Measurements from ENCODE around the gene MBNL1. TPM values are rescaled to one million over a fixed set of nuclear protein-coding genes. Genes with fewer than 3 reads are reported as not detected.

The MBNL1 gene
- total RNA-seq, 6 experiments from 2014 or later, result 49.9 to 89.6 (median 63.2) TPM

GRCh38 chr3:152225201-152225600 is 43.5 kb upstream of the MBNL1 start:
- no peak for ATAC-seq
- peaks cover 0 to 4% (median 0%) of the 10 kb centered on the region in 4 donors for H3K4me1 ChIP-seq
- H3K27me3 ChIP-seq, result no peaks in the 10 kb centered on the region
- TF ChIP-seq CTCF (IDR thresholded peaks at IDR 0.05) (no peak), POLR2A (IDR thresholded peaks at IDR 0.05) (no peak)
- 71% methylated on average over 2 of the region's 2 CpGs for WGBS (ENCODE audit: insufficient coverage, low coverage, low lambda C conversion rate, missing lambda C conversion rate)
- H3K27ac ChIP-seq, result no peak overlapping the region
- intact Hi-C loops (cut with DNase I), result no loop called here
- no peak for DNase-seq
- no peaks in the 10 kb centered on the region for H3K9me3 ChIP-seq
- H3K36me3 ChIP-seq, result no peaks in the 10 kb centered on the region
- no peak overlapping the region for H3K4me3 ChIP-seq

- intact Hi-C loops (cut with DNase I), result no loop called here
- Histone ChIP-seq H3K9me3 (no peaks in the 10 kb centered on the region), H3K4me3 (no peak overlapping the region), H3K27me3 (no peaks in the 10 kb centered on the region), H3K36me3 (no peaks in the 10 kb centered on the region), H3K4me1 (peaks cover 0 to 6% (median 0%) of the 10 kb centered on the region in 4 donors), H3K27ac (no peak overlapping the region)
- ATAC-seq (no peak), DNase-seq (no peak)
- TF ChIP-seq POLR2A (IDR thresholded peaks at IDR 0.05) (no peak), CTCF (IDR thresholded peaks at IDR 0.05) (no peak)
- 88% methylated on average over 2 of the region's 2 CpGs for WGBS (ENCODE audit: insufficient coverage, low coverage, low lambda C conversion rate, missing lambda C conversion rate)
Measured at GRCh38 chr3:152226176-152226575, 42.6 kb upstream of the MBNL1 start.

- ATAC-seq, result no peak
- TF ChIP-seq CTCF (IDR thresholded peaks at IDR 0.05) (no peak), POLR2A (IDR thresholded peaks at IDR 0.05) (no peak)
- no peak for DNase-seq
- intact Hi-C loops (cut with DNase I), result no loop called here
- H3K36me3 ChIP-seq, result no peaks in the 10 kb centered on the region
- WGBS (ENCODE audit: insufficient coverage, low coverage, low lambda C conversion rate, missing lambda C conversion rate), result 98% methylated on average over 2 of the region's 2 CpGs
- H3K4me1 ChIP-seq, result peaks cover 0 to 6% (median 0%) of the 10 kb centered on the region in 4 donors
- H3K4me3 ChIP-seq, result no peak overlapping the region
- H3K9me3 ChIP-seq, result no peaks in the 10 kb centered on the region
- no peaks in the 10 kb centered on the region for H3K27me3 ChIP-seq
- no peak overlapping the region for H3K27ac ChIP-seq
Measured at GRCh38 chr3:152227027-152227426, 41.7 kb upstream of the MBNL1 start.

GRCh38 chr3:152229692-152230091 is 39.0 kb upstream of the MBNL1 start:
- ATAC-seq (peak; percentile 58 to 73 (median 72)), DNase-seq (no peak)
- TF ChIP-seq POLR2A (IDR thresholded peaks at IDR 0.05) (no peak), CTCF (IDR thresholded peaks at IDR 0.05) (peak in 3 of 4 donors; percentile 20 to 43 (median 34))
- Histone ChIP-seq H3K9me3 (no peaks in the 10 kb centered on the region), H3K27me3 (no peaks in the 10 kb centered on the region), H3K27ac (no peak overlapping the region), H3K36me3 (no peaks in the 10 kb centered on the region), H3K4me3 (no peak overlapping the region), H3K4me1 (peaks cover 0 to 6% (median 0%) of the 10 kb centered on the region in 4 donors)
- whole genome bisulfite sequencing (ENCODE audit: insufficient coverage, low coverage, low lambda C conversion rate, missing lambda C conversion rate), result 67% methylated on average over 1 of the region's 1 CpG
- intact Hi-C loops (cut with DNase I), result no loop called here

GRCh38 chr3:152230370-152230769 is 38.4 kb upstream of the MBNL1 start:
- Histone ChIP-seq H3K4me1 (peaks cover 0 to 6% (median 0%) of the 10 kb centered on the region in 4 donors), H3K9me3 (no peaks in the 10 kb centered on the region), H3K4me3 (no peak overlapping the region), H3K27ac (no peak overlapping the region), H3K36me3 (no peaks in the 10 kb centered on the region), H3K27me3 (no peaks in the 10 kb centered on the region)
- ATAC-seq, result peak in 2 of 4 donors; percentile 45 to 53
- no peak for TF ChIP-seq POLR2A (IDR thresholded peaks at IDR 0.05)
- no peak for TF ChIP-seq CTCF (IDR thresholded peaks at IDR 0.05)
- intact Hi-C loops (cut with DNase I), result no loop called here
- DNase-seq, result no peak
- WGBS (ENCODE audit: insufficient coverage, low coverage, low lambda C conversion rate, missing lambda C conversion rate), result 37% methylated on average over 1 of the region's 1 CpG
